ENCODE results near the gene GALNT15. TPM values are rescaled to one million over a fixed set of nuclear protein-coding genes. Genes with fewer than 3 reads are reported as not detected.

Gene GALNT15
- total and polyA plus RNA-seq, 2 of the 4 experiments (the other 2 are of a cell fraction) = 12.8 to 19.7 TPM

DNA sequence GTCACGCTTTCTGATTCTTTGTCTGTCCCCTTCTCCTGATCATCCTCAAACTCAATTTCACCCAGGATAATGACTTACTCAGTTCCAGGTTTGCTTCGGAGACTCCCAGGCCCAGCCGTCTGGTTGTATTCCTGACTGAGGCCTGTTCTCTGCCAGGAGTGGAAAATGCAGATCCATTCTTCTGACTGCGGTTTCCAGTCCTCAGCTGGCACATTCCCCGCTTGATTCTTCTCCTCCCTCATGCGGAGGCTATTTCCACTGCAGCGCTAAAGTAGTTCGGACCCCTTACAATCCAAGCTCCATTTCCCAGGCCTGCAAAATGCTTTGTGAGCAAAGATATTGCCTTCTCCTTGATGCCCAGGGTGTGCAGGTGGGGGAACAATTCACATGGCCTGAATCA lies 47.2 kb upstream of the GALNT15 start:
- Histone ChIP-seq H2AK9ac (replicated peaks; ENCODE audit: low read depth, low read length, poor library complexity) (no peak overlapping the region), H3K18ac (ENCODE audit: low read depth, low read length) (peak overlapping the region; percentile 45; the same call in 1 of the 2 replicates), H4K91ac (ENCODE audit: insufficient read depth, low read depth, low read length) (peak overlapping the region; percentile 95), H3K9me1 (ENCODE audit: insufficient read depth, low read length) (peaks cover 24% of the 10 kb centered on the region; the same call in 1 of the 2 replicates), H3K4ac (ENCODE audit: low read depth, low read length) (peak overlapping the region; percentile 94), H4K20me1 (ENCODE audit: insufficient read depth, low read length) (no peaks in the 10 kb centered on the region), H3K27me3 (ENCODE audit: control insufficient read depth, insufficient read depth, low read length) (no peaks in the 10 kb centered on the region), H2AFZ (replicated peaks; ENCODE audit: low read length, poor library complexity) (no peak overlapping the region), H3K56ac (ENCODE audit: extremely low read depth, insufficient read depth, low read length) (no peak overlapping the region), H3K27ac (ENCODE audit: insufficient read depth, low read length) (no peak overlapping the region), H3K4me1 (ENCODE audit: control insufficient read depth, insufficient read depth, low read length) (peaks cover 33% of the 10 kb centered on the region), H3K23ac (ENCODE audit: low read depth, low read length) (no peak overlapping the region), H2BK15ac (ENCODE audit: low read depth, low read length) (peak overlapping the region; percentile 89), H2AK5ac (ENCODE audit: low read depth, low read length) (peak overlapping the region; percentile 81), H3K4me3 (ENCODE audit: insufficient read depth, low read depth, low read length) (no peak overlapping the region), H4K8ac (ENCODE audit: low read depth in 2 of 2, low read length in 2 of 2) (peak overlapping the region in 1 of 2 experiments; percentile 78; a peak in 2 of 4 replicates), H2BK120ac (ENCODE audit: low read depth, low read length) (peak overlapping the region; percentile 72), H2BK20ac (ENCODE audit: low read depth, low read length) (peak overlapping the region; percentile 93), H2BK5ac (ENCODE audit: low read depth, low read length, poor library complexity, severe bottlenecking) (peak overlapping the region; percentile 100), H3K4me2 (ENCODE audit: low read depth, low read length) (no peak overlapping the region), H3K36me3 (ENCODE audit: control insufficient read depth, insufficient read depth, low read length) (no peaks in the 10 kb centered on the region), H3K9ac (ENCODE audit: low read depth, low read length) (no peak overlapping the region), H3K79me1 (ENCODE audit: low read depth in 1 of 2, low read length in 2 of 2) (no peaks in the 10 kb centered on the region), H3K14ac (replicated peaks; ENCODE audit: low read depth, low read length) (0 out of 2 replicates have a peak overlapping the region, but pooled peaks have one; percentile 22), H4K5ac (ENCODE audit: low read depth, low read length) (peak overlapping the region; percentile 21; the same call in 1 of the 2 replicates), H3K9me3 (ENCODE audit: control insufficient read depth, insufficient read depth, low read length) (peaks cover 3% of the 10 kb centered on the region; the same call in 1 of the 2 replicates)
- dilution Hi-C loops (cut with HindIII; ENCODE audit: low sequenced_read_pairs, unreplicated experiment) = no loop called here
- intact Hi-C loops (cut with micrococcal nuclease) = no loop called here
- CTCF ChIA-PET = no interaction called here
- BruUV-seq (replicated peaks) = no TSS peak
- TF ChIP-seq, protein P1, sequence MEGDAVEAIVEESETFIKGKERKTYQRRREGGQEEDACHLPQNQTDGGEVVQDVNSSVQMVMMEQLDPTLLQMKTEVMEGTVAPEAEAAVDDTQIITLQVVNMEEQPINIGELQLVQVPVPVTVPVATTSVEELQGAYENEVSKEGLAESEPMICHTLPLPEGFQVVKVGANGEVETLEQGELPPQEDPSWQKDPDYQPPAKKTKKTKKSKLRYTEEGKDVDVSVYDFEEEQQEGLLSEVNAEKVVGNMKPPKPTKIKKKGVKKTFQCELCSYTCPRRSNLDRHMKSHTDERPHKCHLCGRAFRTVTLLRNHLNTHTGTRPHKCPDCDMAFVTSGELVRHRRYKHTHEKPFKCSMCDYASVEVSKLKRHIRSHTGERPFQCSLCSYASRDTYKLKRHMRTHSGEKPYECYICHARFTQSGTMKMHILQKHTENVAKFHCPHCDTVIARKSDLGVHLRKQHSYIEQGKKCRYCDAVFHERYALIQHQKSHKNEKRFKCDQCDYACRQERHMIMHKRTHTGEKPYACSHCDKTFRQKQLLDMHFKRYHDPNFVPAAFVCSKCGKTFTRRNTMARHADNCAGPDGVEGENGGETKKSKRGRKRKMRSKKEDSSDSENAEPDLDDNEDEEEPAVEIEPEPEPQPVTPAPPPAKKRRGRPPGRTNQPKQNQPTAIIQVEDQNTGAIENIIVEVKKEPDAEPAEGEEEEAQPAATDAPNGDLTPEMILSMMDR (conservative IDR thresholded peaks at IDR 0.05; ENCODE audit: low read depth, low read length) = no peak
- TF ChIP-seq NFE2L2 (IDR thresholded peaks at IDR 0.05; ENCODE audit: low read depth, low read length) = no peak
- no peak for TF ChIP-seq RFX5 (IDR thresholded peaks at IDR 0.05; ENCODE audit: low read depth, low read length)
- no peak for TF ChIP-seq CEBPB (IDR thresholded peaks at IDR 0.05; ENCODE audit: low read depth, low read length)
- TF ChIP-seq MXI1 (IDR thresholded peaks at IDR 0.05; ENCODE audit: borderline replicate concordance, low read depth, low read length) = no peak
- no peak for TF ChIP-seq RCOR1 (IDR thresholded peaks at IDR 0.05; ENCODE audit: insufficient replicate concordance, low read length)
- TF ChIP-seq, protein P2, sequence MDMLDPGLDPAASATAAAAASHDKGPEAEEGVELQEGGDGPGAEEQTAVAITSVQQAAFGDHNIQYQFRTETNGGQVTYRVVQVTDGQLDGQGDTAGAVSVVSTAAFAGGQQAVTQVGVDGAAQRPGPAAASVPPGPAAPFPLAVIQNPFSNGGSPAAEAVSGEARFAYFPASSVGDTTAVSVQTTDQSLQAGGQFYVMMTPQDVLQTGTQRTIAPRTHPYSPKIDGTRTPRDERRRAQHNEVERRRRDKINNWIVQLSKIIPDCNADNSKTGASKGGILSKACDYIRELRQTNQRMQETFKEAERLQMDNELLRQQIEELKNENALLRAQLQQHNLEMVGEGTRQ (IDR thresholded peaks at IDR 0.05; ENCODE audit: low read depth, low read length) = no peak
- no peak for TF ChIP-seq MAFK (IDR thresholded peaks at IDR 0.05; ENCODE audit: low read depth, low read length)
- TF ChIP-seq, protein P3, sequence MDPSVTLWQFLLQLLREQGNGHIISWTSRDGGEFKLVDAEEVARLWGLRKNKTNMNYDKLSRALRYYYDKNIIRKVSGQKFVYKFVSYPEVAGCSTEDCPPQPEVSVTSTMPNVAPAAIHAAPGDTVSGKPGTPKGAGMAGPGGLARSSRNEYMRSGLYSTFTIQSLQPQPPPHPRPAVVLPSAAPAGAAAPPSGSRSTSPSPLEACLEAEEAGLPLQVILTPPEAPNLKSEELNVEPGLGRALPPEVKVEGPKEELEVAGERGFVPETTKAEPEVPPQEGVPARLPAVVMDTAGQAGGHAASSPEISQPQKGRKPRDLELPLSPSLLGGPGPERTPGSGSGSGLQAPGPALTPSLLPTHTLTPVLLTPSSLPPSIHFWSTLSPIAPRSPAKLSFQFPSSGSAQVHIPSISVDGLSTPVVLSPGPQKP (IDR thresholded peaks at IDR 0.05; ENCODE audit: borderline replicate concordance, low read depth, low read length) = no peak
- no peak for TF ChIP-seq FOS (IDR thresholded peaks at IDR 0.05; ENCODE audit: low read depth, low read length)
- no peak for TF ChIP-seq RAD21 (IDR thresholded peaks at IDR 0.05; ENCODE audit: low read length)
- TF ChIP-seq POLR2A (IDR thresholded peaks at IDR 0.05; ENCODE audit: low read depth, low read length) = no peak
- no peak for TF ChIP-seq MAZ (IDR thresholded peaks at IDR 0.05; ENCODE audit: borderline replicate concordance, low read depth, low read length)
- TF ChIP-seq SMC3 (IDR thresholded peaks at IDR 0.05; ENCODE audit: low read depth, low read length) = no peak
- no peak for TF ChIP-seq BHLHE40 (IDR thresholded peaks at IDR 0.05; ENCODE audit: low read depth, low read length)
- TF ChIP-seq CHD1 (IDR thresholded peaks at IDR 0.05; ENCODE audit: low read depth, low read length) = no peak
- DNase-seq (no peak), ATAC-seq (ENCODE audit: low read depth) (no peak)
- WGBS, 2 experiments (ENCODE audit: extremely low coverage in 2 of 2, insufficient read length in 1 of 2) = 95% methylated on average over 7 of the region's 8 CpGs; no CpG with 5 or more reads in 1 of the 2 experiments
- POLR2A ChIA-PET (ENCODE audit: unreplicated experiment) = no interaction called here
- in situ Hi-C loops (cut with MboI; ENCODE audit: low sequenced_read_pairs) = no loop called here
